Esophagus squamous epithelium (tissue), 5 donors: Measurements from ENCODE around the gene P4HTM. TPM values are rescaled to one million over a fixed set of nuclear protein-coding genes. Genes with fewer than 3 reads are reported as not detected.
A peak's percentile ranks its signal among the peaks of the same experiment; 100 is the strongest.

Experiments
- DNase-seq: peaks from one replicate; lab custom pipeline; 2025; lab: John Stamatoyannopoulos, UW
- H3K27ac ChIP-seq, 4 donors: fragments of 200-600 bp; sonication (generic); one replicate each; pipeline ENCODE4 v1.5.1; 2016 to 2019; ENCODE audit warnings: mild to moderate bottlenecking in 1 of 4
- H3K27me3 ChIP-seq, 4 donors: fragments of 200-600 bp; sonication (generic); 1 replicate in 3 of 4; 2 replicates in 1 of 4; pipeline versions ENCODE4 v1.5.1 to v1.6.0; 2017 to 2021; ENCODE audit warnings: antibody characterized with exemption in 1 of 4
- H3K36me3 ChIP-seq, 3 donors: fragments of 200-600 bp; sonication (generic); one replicate each; pipeline ENCODE4 v1.5.1; 2016 to 2019
- H3K4me1 ChIP-seq, 3 donors: fragments of 200-600 bp; sonication (generic); one replicate each; pipeline ENCODE4 v1.5.1; 2017 to 2019
- H3K4me3 ChIP-seq, 4 donors: fragments of 200-600 bp; sonication (generic); 1 replicate in 3 of 4; 2 replicates in 1 of 4; pipeline ENCODE4 v1.5.1; 2016 to 2019; ENCODE audit warnings: mild to moderate bottlenecking in 2 of 4, moderate library complexity in 1 of 4
- H3K9me3 ChIP-seq, 3 donors: fragments of 200-600 bp; sonication (generic); one replicate each; pipeline ENCODE4 v1.5.1; 2016 to 2019
- CTCF ChIP-seq, 6 experiments: fragments of 450-650 bp in 4 of 6; fragments of 200-600 bp in 2 of 6; sonication (generic) in 2 of 6; IDR thresholded peaks; one replicate each; pipeline ENCODE4 v1.5.1; 2016 to 2019; ENCODE audit warnings: antibody characterized with exemption in 6 of 6, mild to moderate bottlenecking in 4 of 6, moderate library complexity in 4 of 6
- POLR2A ChIP-seq, 4 donors: fragments of 450-650 bp; IDR thresholded peaks; one replicate each; pipeline ENCODE4 v1.6.1; 2017; ENCODE audit warnings: antibody characterized with exemption in 4 of 4, mild to moderate bottlenecking in 4 of 4, moderate library complexity in 3 of 4
- WGBS, 2 donors: methylation state at CpG; one replicate each; pipeline ENCODE4 v1.1.5; 2018; 5-methylcytosine and 5-hydroxymethylcytosine counted together
- intact Hi-C: fragments of 100-400 bp; cut with DNase I; formaldehyde crosslinking; loops from one replicate; pipeline ENCODE4 v1.15.0; 2022
- total RNA-seq, 4 donors: library from RNA; depleted of rRNA; stranded (reverse); fragments of >200 nt; gene quantifications; one replicate each; pipeline ENCODE4 v1.1.0, GENCODE V29; 2016
- donor health status: DM: yes; HTN: yes; CAD: no.

Gene P4HTM
- total RNA-seq, 4 donors from 2014 or later: 5.7 to 28.1 (median 16.7) TPM

GRCh38 chr3:49023775-49024174, 33.7 kb downstream of the P4HTM start:
- H3K27me3 ChIP-seq: no peaks in the 10 kb centered on the region
- no peak overlapping the region for H3K4me3 ChIP-seq
- intact Hi-C loops: loop anchor here (10.0 kb wide), 1 partner anchor 71 kb away; the partner anchor contains the start of gene QRICH1
- no peak for DNase-seq
- H3K27ac ChIP-seq: no peak overlapping the region
- peaks cover 28 to 55% (median 32%) of the 10 kb centered on the region in 3 donors for H3K36me3 ChIP-seq
- TF ChIP-seq POLR2A (IDR thresholded peaks at IDR 0.05): no peak
- TF ChIP-seq CTCF (IDR thresholded peaks at IDR 0.05): no peak
- H3K4me1 ChIP-seq: peaks cover 36 to 86% (median 44%) of the 10 kb centered on the region in 3 donors
- H3K9me3 ChIP-seq: no peaks in the 10 kb centered on the region
- WGBS, 2 donors: 91 to 95% methylated on average over 3 to 4 of the region's 4 CpGs

DNA sequence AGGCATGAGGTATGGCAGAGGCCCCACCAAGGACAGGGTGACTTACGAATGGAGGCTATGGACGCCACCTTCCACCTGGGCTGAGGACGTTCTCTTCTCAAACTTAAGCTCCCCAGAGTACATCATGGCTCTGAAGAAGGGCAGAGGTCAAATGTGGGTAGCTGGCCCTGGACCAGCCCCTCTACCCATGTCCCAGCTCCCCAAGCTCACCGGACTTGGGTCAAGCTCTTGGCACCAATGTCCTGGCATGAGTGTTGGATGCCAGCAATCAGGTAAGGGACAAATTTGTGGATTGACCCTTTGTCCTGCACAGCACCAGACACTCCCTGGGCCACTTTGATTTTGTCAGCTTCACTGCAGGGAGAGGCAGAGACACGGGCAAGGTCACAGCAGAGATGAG, 34.4 kb downstream of the P4HTM start:
- intact Hi-C loops: loop anchor here (10.0 kb wide), 1 partner anchor 70 kb away; the partner anchor contains the start of gene QRICH1
- peaks cover 28 to 55% (median 32%) of the 10 kb centered on the region in 3 donors for H3K36me3 ChIP-seq
- no peak overlapping the region for H3K27ac ChIP-seq
- peaks cover 33 to 84% (median 40%) of the 10 kb centered on the region in 3 donors for H3K4me1 ChIP-seq
- no peak for TF ChIP-seq POLR2A (IDR thresholded peaks at IDR 0.05)
- no peak for TF ChIP-seq CTCF (IDR thresholded peaks at IDR 0.05)
- no peaks in the 10 kb centered on the region for H3K27me3 ChIP-seq
- WGBS, 2 donors: 64 to 69% methylated on average over 4 to 5 of the region's 5 CpGs
- no peak for DNase-seq
- no peak overlapping the region for H3K4me3 ChIP-seq
- H3K9me3 ChIP-seq: no peaks in the 10 kb centered on the region

DNA sequence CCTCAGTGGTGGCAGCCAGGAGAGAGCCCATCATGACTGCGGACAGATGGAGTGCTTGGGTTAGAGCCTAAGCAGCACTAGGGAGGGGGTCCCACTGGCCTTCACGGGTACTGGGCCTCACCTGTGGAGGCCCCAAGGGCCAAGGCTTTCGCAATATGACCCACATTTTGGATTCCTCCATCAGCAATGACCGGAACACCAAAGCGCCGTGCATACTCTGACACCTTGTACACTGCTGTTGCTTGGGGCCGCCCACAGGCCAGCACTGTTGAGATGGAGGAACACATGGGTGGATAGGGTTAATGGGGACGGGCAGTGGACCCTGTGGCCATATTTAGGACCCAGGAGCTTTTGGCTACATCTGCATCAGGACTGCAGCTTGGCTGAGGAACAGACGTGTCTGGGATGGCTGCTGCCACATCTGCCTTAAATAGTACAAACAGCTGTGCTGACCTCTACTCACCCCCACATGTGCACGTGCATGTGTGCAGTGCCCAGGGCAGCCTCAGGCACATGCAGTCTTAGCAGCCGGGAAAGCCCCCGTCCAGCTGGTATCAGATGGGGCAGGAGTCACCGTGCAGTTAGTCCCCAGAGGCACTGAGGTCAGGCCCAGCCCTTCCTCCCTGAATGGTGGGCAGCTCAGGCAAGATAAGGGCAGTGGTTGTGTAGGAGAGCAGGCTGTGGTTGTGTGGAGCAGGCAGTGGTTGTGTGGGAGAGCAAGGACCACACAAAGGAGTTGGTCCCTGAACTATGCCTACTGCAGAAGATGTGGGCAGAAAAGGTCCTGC, 35.2 kb downstream of the P4HTM start:
- no peak overlapping the region for H3K4me3 ChIP-seq
- peaks cover 28 to 59% (median 32%) of the 10 kb centered on the region in 3 donors for H3K36me3 ChIP-seq
- intact Hi-C loops: loop anchor here (10.0 kb wide), 1 partner anchor 70 kb away; the partner anchor contains the start of gene QRICH1
- H3K27me3 ChIP-seq: no peaks in the 10 kb centered on the region
- TF ChIP-seq CTCF (IDR thresholded peaks at IDR 0.05) (no peak), POLR2A (IDR thresholded peaks at IDR 0.05) (no peak)
- WGBS, 2 donors: 34% methylated on average over 5 of the region's 13 CpGs; no CpG with 5 or more reads in 1 of the 2 donors
- H3K4me1 ChIP-seq: peaks cover 26 to 83% (median 32%) of the 10 kb centered on the region in 3 donors
- DNase-seq: no peak
- H3K27ac ChIP-seq: peak overlapping the region in 1 of 4 donors; percentile 13
- no peaks in the 10 kb centered on the region for H3K9me3 ChIP-seq

DNA sequence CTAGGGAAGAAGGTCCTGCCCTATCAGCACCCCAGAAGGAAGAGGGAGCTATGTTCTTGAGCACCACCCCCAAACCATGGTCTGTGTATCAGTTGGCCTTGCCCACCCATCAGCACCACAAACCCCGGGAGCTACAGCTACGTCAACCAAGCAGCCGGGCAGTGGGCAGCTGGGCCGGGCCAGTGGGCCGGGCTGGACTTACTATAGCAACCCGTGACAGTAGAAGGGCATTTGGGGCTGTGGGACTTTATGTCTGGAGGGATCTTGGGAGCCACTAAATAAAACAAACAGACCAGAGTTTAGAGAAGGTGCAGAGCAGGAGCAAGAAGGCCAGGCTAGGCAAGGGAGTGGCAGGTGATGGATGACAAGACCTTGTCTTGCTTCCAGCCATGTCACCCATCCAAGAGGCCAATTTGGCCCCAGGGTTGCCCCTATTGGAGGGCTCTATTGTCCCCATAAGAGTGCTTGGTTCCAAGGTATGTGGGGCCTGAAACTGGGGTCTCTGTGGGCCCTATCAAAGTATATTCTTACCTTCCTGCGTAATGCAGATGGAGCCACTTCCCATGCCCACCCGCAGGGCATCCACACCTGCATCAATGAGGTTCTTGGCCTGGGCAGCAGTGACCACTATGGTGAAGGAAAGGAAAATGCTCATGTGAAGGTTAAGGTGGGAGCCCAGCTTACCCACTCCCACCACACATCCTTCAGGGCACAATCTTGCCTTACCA, 35.9 kb downstream of the P4HTM start:
- 70% methylated on average over 3 to 4 of the region's 8 CpGs for WGBS, 2 donors
- peaks cover 28 to 67% (median 36%) of the 10 kb centered on the region in 3 donors for H3K36me3 ChIP-seq

More for the DNA sequence above, 35.9 kb downstream of the P4HTM start:
- H3K9me3 ChIP-seq: no peaks in the 10 kb centered on the region
- intact Hi-C loops: loop anchor here (10.0 kb wide), 1 partner anchor 69 kb away; the partner anchor contains the start of gene QRICH1
- DNase-seq: no peak
- no peak overlapping the region for H3K4me3 ChIP-seq
- TF ChIP-seq POLR2A (IDR thresholded peaks at IDR 0.05) (no peak), CTCF (IDR thresholded peaks at IDR 0.05) (no peak)
- peak overlapping the region in 1 of 4 donors; percentile 13 for H3K27ac ChIP-seq
- peaks cover 24 to 76% (median 28%) of the 10 kb centered on the region in 3 donors for H3K4me1 ChIP-seq
- H3K27me3 ChIP-seq: no peaks in the 10 kb centered on the region
